Amniotic stem cell (primary cell): ENCODE measurements around the gene RYR2.
"Not testable (repeated sequence)": the region's sequence is repeated elsewhere in the genome, so short reads cannot be mapped to it uniquely, and the experiment has no call there.

Source experiments
- DNase-seq: peaks from one replicate; lab custom pipeline; 2025; lab: John Stamatoyannopoulos, UW

RYR2 gene

GRCh38 chr1:237267743-237268142, 225.8 kb downstream of the RYR2 start:
- DNase-seq: no peak

GRCh38 chr1:237269938-237270337, 228.0 kb downstream of the RYR2 start:
- DNase-seq: no peak

GRCh38 chr1:237270353-237270752, 228.4 kb downstream of the RYR2 start:
- DNase-seq: no peak

GRCh38 chr1:237277994-237278393, 236.0 kb downstream of the RYR2 start:
- DNase-seq: not testable (repeated sequence)

GRCh38 chr1:237279629-237280028, 237.6 kb downstream of the RYR2 start:
- no peak for DNase-seq

GRCh38 chr1:237281481-237281880, 239.5 kb downstream of the RYR2 start:
- DNase-seq: no peak

GRCh38 chr1:237282208-237282783, 240.3 kb downstream of the RYR2 start:
- DNase-seq: no peak

- no peak for DNase-seq
Observed at GRCh38 chr1:237287876-237288521, 246.0 kb downstream of the RYR2 start.

- no peak for DNase-seq
Observed at GRCh38 chr1:237293804-237294203, 251.8 kb downstream of the RYR2 start.

- DNase-seq: no peak
Observed at GRCh38 chr1:237296861-237297260, 254.9 kb downstream of the RYR2 start.

GRCh38 chr1:237300642-237301041, 258.7 kb downstream of the RYR2 start:
- no peak for DNase-seq

- DNase-seq: no peak
Observed at GRCh38 chr1:237303929-237304328, 261.9 kb downstream of the RYR2 start.

- no peak for DNase-seq
Observed at GRCh38 chr1:237306726-237307125, 264.7 kb downstream of the RYR2 start.

GRCh38 chr1:237309595-237310118, 267.7 kb downstream of the RYR2 start:
- no peak for DNase-seq

- no peak for DNase-seq
Observed at GRCh38 chr1:237316352-237316751, 274.4 kb downstream of the RYR2 start.

- no peak for DNase-seq
Observed at GRCh38 chr1:237318748-237319147, 276.8 kb downstream of the RYR2 start.

GRCh38 chr1:237320890-237321289, 278.9 kb downstream of the RYR2 start:
- DNase-seq: no peak

- no peak for DNase-seq
Observed at GRCh38 chr1:237324226-237324625, 282.2 kb downstream of the RYR2 start.

GRCh38 chr1:237327061-237327460, 285.1 kb downstream of the RYR2 start:
- no peak for DNase-seq

GRCh38 chr1:237340892-237341291, 298.9 kb downstream of the RYR2 start:
- no peak for DNase-seq

GRCh38 chr1:237341391-237341790, 299.4 kb downstream of the RYR2 start:
- DNase-seq: no peak

GRCh38 chr1:237342730-237343129, 300.7 kb downstream of the RYR2 start:
- DNase-seq: no peak

- DNase-seq: no peak
Observed at GRCh38 chr1:237352747-237353146, 310.8 kb downstream of the RYR2 start.

GRCh38 chr1:237353918-237354317, 311.9 kb downstream of the RYR2 start:
- no peak for DNase-seq
